BJ (cell line): Measurements from ENCODE around the gene LENG9. TPM values are rescaled to one million over a fixed set of nuclear protein-coding genes. Genes with fewer than 3 reads are reported as not detected.

Experiments
- CTCF ChIA-PET: fragments of 350-600 bp; formaldehyde crosslinking; extraction: SDS; loops from one replicate; lab custom pipeline; 2021; ENCODE audit warnings: antibody characterized with exemption, inconsistent platforms; lab: Yijun Ruan, JAX
- POLR2A ChIA-PET: fragments of 300-600 bp; sonication (Branson Sonifier 250); formaldehyde crosslinking; extraction: SDS; loops from one replicate; lab custom pipeline; 2021; ENCODE audit warnings: antibody characterized with exemption; lab: Charles Lee
- DNase-seq: peaks from one replicate; pipeline ENCODE4 v3.0.0-alpha.2; 2011; ENCODE audit warnings: low read depth
- H3K27me3 ChIP-seq: 2 replicates; pipeline ENCODE4 v1.6.0; 2011; ENCODE audit warnings: low read length; ENCODE audit not compliant: control insufficient read depth, insufficient read depth
- H3K36me3 ChIP-seq: 2 replicates; pipeline ENCODE4 v1.5.1; 2011; ENCODE audit warnings: low read length; ENCODE audit not compliant: control insufficient read depth, insufficient read depth
- H3K4me3 ChIP-seq: 2 replicates; pipeline ENCODE4 v1.5.1; 2011; ENCODE audit warnings: low read depth, mild to moderate bottlenecking, control low read depth, low read length
- CTCF ChIP-seq: IDR thresholded peaks from 2 replicates; pipeline ENCODE4 v1.5.1; 2011; ENCODE audit warnings: low read depth, mild to moderate bottlenecking, control low read depth, inconsistent platforms, low read length, moderate library complexity; ENCODE audit not compliant: insufficient read depth
- polyA plus RNA-seq: library from polyadenylated mRNA; depleted of rRNA; stranded (reverse); fragments of >200 nt; gene quantifications from 2 replicates; pipeline ENCODE4 v1.2.3, GENCODE V29; 2011

Gene LENG9
- polyA plus RNA-seq, 1 experiment = 2.0 TPM

- Histone ChIP-seq H3K36me3 (peaks cover 54% of the 10 kb centered on the region), H3K27me3 (no peaks in the 10 kb centered on the region), H3K4me3 (no peak overlapping the region)
- ChIA-PET POLR2A (no interaction called here), CTCF (interaction anchor here (1.9 kb wide), 1 partner anchor 10 kb away, joined by 11 read pairs; the partner anchor contains the start of gene LENG9)
- no peak for DNase-seq
- no peak for TF ChIP-seq CTCF
Measured at GRCh38 chr19:54452626-54453025, 11.0 kb downstream of the LENG9 start.

GRCh38 chr19:54451997-54452396, 11.6 kb downstream of the LENG9 start:
- ChIA-PET POLR2A (no interaction called here), CTCF (interaction anchor here (1.0 kb wide), 1 partner anchor 14 kb away, joined by 3 read pairs; no protein-coding TSS in a partner anchor)
- Histone ChIP-seq H3K36me3 (peaks cover 49% of the 10 kb centered on the region), H3K27me3 (no peaks in the 10 kb centered on the region), H3K4me3 (no peak overlapping the region)
- no peak for TF ChIP-seq CTCF
- DNase-seq = no peak

- Histone ChIP-seq H3K4me3 (no peak overlapping the region), H3K27me3 (no peaks in the 10 kb centered on the region), H3K36me3 (peaks cover 43% of the 10 kb centered on the region)
- no peak for TF ChIP-seq CTCF
- CTCF ChIA-PET = interaction anchor here (1.0 kb wide), 1 partner anchor 14 kb away, joined by 3 read pairs; no protein-coding TSS in a partner anchor
- POLR2A ChIA-PET = no interaction called here
- no peak for DNase-seq
Measured at GRCh38 chr19:54451331-54451871, 12.2 kb downstream of the LENG9 start.

- POLR2A ChIA-PET = no interaction called here
- no peaks in the 10 kb centered on the region for H3K27me3 ChIP-seq
- H3K4me3 ChIP-seq = peak overlapping the region; percentile 97
- DNase-seq = no peak
- H3K36me3 ChIP-seq = peaks cover 33% of the 10 kb centered on the region
- no peak for TF ChIP-seq CTCF
- CTCF ChIA-PET = no interaction called here
Measured at GRCh38 chr19:54449701-54450069, 13.9 kb downstream of the LENG9 start.

GRCh38 chr19:54448774-54449700, 14.5 kb downstream of the LENG9 start, which contains the start of gene LENG8:
Gene LENG8, plus strand, starts transcription at chr19:54449199. Its CDS starts 2,146 bp downstream, at chr19:54451345.
- peaks cover 27% of the 10 kb centered on the region for H3K36me3 ChIP-seq
- no peak for TF ChIP-seq CTCF
- CTCF ChIA-PET = interaction anchor here (0.7 to 1.6 kb wide), 5 partner anchors 9 to 57 kb away, joined by 3 to 8 read pairs (median 3); partner anchors contain the start of genes CDC42EP5 and LENG9
- H3K4me3 ChIP-seq = peak within 1 kb of the TSS; percentile 97
- H3K27me3 ChIP-seq = no peaks in the 10 kb centered on the region
- peak; percentile 89 for DNase-seq
- POLR2A ChIA-PET = interaction anchor here (0.8 to 1.0 kb wide), 5 partner anchors 15 to 928 kb away, joined by 3 to 9 read pairs (median 3); partner anchors contain the start of gene LENG9
